GM19397 (cell line): ENCODE data around the gene ATP6V0A1.
"Not testable (repeated sequence)": the region's sequence is repeated elsewhere in the genome, so short reads cannot be mapped to it uniquely, and the experiment has no call there.

Experiments
- ATAC-seq: cut with Tn5 transposase; IDR thresholded peaks from one replicate; pipeline ENCODE4 v1.9.1; 2021; ENCODE audit warnings: mild to moderate bottlenecking, moderate library complexity; ENCODE audit not compliant: unreplicated experiment

The ATP6V0A1 gene

DNA sequence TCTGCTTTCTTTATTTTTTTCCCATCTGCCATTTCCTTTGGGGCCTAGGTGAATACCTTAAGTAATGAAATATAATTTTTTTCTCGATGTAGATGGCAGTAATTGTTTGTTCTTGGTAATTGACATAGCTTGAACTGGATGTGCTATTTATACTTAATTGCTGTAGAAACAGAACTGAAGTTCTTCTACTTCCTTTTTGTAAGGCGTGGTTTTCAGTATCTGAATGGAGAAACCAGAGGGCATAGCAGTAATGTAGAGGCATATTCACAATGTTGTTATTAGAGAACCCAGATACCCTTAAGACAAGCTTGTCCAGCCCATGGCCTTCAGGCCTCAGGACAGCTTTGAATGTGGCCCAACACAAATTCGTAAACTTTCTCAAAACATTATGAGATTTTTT lies 16.4 kb downstream of the ATP6V0A1 start:
- no peak for ATAC-seq

DNA sequence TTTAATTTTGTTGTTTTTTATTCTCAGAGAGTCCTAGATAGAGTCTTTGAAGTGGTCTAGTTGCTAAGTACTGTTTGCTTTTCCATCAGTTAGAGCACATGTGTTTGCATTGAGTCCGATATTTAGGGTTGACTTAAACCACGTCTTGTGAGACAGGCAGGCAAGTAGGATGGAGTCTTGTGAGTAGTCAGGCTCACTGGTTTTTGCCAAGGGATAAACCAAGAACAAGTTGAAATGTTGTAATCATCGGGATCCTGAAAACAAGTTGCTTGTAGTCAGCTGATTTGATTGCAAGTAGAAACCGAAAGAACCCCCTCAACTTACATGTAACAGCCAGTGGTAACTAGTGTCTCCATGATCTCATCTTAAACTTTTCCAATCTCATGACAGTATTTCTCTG lies 17.2 kb downstream of the ATP6V0A1 start:
- ATAC-seq = no peak

DNA sequence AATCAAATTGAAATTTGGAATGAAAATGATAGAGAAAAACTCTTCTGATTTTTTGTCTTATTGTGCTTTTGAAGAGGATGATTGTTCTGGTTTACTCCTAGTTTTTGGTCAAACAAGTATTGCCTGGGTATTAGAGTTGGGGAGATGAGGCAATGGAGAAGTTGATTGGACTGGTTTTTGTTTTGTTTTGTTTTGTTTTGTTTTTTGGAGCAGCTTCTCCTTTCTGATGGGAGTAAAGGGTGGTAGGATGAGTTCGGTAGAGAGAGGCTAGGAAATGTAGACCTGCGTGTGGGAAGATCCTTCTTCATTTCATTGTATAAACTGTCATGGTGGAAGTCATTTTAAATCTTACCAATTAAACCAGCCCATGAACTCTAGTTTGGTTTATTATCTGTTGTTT lies 17.7 kb downstream of the ATP6V0A1 start:
- ATAC-seq = no peak

DNA sequence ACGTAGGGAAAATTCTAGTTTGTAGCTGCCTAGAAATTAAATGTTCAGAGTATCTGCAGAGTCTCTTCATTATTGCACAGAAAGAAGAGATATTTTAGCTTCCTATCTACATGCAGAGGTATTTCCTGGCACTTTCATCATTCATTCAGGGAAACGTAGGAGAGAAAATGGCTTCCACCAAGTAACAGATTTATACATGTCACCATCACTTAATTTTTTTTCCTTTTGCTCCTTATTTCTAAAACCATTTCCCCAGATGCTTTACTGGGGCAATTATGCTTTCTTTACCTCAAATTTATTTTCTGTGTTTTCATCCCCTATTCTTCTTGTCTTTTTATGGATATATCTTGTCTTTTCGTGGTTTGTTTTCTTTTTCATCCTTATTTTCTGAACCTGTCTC lies 18.5 kb downstream of the ATP6V0A1 start:
- ATAC-seq = no peak

DNA sequence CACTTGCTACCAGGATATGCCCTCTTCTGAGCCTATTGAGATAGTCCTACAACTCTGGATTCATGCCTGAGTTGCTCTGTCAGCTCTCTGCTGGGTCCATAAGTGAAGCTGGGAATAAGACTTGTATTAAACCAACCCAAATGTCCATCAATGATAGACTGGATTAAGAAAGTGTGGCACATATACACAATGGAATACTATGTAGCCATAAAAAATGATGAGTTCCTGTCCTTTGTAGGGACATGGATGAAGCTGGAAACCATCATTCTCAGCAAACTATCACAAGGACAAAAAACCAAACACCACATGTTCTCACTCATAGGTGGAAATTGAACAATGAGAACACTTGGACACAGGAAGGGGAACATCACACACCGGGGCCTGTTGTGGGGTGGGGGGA lies 19.1 kb downstream of the ATP6V0A1 start:
- not testable (repeated sequence) for ATAC-seq

DNA sequence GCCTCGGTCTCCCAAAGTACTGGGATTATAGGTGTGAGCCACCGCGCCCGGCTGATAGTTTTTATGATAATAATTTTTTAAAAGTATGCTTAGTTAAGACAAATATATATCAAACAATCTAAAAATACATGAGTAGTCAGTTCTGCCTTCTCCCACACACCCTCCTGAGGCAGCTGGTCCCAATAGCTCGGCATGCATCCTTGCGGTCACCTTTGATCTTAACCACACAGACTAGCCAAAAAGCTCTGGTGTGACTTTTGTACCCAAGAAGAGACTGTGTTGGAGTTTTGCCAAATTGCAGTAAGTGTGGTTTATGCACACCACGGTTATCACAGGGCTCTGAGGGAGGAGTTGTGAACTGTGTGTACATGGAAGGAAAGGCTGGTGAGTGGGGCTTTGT lies 25.6 kb downstream of the ATP6V0A1 start:
- no peak for ATAC-seq

DNA sequence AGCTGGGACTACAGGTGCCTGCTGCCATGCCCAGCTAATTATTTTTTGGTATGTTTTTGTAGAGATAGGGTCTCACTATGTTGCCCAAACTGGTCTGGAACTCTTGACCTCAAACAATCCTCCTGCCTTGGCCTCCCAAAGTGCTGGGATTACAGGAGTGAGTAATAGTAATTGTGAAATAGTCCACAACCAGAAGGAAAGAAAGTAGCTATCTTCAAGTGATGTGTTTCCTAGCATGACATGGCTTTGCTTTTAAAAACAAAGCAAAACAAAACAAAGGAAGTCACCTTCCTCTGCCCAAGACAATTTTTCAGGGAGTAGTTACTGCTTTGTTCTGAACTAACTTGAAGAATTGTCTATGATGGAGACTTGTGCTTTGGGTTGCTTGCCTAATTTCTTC lies 27.0 kb downstream of the ATP6V0A1 start:
- ATAC-seq = no peak

DNA sequence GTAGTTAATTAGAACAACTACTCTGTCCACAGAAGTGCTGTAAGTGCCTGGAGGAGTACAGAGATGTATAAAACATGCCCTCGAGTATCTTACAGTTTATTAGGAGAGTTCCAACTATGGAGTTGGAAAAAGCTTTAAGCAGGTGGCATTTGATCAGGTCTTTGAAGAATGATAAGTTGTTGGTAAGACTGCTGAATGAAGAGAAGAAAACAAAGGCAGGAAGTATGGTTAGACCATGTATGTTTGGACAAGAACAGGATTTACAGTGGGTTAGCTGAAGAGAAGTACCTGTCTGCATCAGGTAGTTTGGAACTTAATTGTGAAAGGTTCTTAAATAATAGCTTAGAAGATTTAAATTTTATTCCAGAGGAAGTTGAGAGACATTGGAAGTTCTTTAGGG lies 29.4 kb downstream of the ATP6V0A1 start:
- no peak for ATAC-seq

DNA sequence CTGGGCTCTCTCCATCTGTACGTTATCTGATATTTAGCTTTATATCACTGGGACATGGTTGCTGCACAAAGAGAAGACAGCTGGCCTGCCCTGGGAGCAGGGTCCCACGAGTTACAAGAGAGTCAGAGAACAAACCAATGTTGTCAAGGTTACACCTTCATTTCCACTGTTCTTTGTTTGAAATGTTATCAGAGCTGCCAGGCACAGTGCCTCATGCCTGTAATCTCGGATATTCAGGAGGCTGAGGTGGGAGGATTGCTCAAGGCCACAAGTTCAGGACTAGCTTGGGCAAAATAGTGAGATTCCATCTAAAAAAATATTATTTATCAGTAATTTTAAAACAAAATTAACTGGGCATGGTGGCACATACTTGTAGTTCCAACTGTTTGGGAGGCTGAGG lies 34.6 kb downstream of the ATP6V0A1 start:
- no peak for ATAC-seq

DNA sequence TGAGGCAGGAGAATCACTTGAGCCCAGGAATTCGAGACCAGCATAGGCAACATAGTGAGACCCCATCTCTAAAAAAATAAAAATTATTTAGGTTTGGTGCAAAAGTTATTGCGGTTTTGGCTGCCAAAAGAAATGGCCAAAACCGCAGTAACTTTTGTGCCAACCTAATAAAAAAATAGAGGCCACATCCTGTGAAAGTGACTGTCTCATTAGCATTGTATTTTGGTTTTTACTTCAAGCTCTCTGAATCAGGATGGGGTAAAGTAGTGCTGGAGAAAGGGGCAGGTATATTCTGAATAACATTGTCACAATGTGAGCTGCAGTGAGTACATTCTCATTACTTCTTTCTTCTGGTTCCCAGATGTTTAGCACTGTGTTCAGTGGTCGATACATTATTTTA lies 36.0 kb downstream of the ATP6V0A1 start:
- no peak for ATAC-seq

DNA sequence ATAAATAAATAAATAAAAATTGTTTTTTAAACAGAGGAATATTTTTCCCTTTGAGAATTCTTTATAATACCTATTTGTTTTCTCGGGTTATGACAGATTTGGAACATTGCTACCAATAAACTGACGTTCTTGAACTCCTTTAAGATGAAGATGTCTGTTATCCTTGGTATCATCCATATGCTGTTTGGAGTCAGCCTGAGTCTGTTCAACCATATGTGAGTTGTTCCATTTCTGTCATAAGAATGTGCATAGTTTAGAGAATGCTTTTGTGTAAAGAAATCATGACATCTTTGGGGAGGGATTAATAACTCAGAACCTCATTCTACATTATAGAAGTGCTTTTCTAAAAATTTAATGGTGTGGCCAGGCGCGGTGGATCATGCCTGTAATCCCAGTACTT lies 40.1 kb downstream of the ATP6V0A1 start:
- ATAC-seq = no peak

DNA sequence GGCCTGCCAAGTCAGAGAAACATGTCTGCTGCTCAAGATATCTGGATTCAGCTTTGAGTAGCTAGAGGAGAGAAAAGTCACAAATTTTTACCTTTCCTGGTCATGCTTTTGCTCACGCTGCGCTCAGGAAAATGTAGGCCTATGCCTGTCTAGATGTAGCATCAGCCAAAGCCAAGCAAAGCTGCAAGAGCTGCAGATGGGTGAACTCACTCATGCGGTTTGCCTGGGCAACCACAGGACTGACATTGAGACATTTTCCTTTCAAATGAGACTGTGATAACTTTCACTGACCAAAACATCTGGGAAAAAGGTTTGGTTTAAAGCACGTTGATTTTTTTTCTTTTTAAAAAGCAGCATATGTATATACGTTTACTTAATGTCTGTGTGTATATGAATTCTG lies 43.4 kb downstream of the ATP6V0A1 start:
- ATAC-seq = no peak

DNA sequence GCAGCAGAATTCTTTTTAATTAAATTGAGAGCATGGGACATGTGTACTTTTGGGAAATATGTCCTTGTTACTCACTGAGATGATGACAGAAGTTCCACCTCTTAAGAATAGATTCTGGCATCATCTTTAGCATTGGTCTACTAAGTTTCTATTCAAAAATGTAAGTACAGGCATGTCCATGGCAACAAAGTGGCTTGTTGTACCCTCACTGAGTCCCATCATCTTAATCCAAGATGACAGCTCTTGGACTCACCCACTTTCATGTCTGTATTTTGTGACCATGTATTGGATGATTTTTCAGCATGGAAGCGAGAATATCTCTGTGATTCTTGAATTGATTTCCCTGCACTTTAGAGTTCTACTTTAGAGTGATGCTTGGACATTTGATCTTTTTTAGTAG lies 44.2 kb downstream of the ATP6V0A1 start:
- no peak for ATAC-seq

DNA sequence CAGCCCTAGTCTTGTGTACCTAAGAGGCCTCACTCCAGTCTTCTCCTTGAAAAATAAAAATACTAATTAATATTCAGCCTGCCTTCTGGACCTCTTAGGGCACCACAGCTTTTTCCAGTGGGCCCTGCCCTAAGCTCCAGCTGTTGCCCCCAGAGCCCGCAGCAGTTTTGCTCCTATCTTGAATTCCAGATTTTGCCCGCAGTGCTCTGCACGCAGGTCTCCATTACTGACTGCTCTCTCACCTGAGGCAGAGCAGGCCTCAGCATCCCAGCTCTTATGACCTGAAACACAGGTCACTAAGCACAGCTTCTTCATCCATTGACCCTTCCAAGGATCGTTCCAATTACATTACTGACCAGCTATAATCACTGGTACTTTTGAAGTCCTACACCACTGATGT lies 49.0 kb downstream of the ATP6V0A1 start:
- ATAC-seq = no peak

DNA sequence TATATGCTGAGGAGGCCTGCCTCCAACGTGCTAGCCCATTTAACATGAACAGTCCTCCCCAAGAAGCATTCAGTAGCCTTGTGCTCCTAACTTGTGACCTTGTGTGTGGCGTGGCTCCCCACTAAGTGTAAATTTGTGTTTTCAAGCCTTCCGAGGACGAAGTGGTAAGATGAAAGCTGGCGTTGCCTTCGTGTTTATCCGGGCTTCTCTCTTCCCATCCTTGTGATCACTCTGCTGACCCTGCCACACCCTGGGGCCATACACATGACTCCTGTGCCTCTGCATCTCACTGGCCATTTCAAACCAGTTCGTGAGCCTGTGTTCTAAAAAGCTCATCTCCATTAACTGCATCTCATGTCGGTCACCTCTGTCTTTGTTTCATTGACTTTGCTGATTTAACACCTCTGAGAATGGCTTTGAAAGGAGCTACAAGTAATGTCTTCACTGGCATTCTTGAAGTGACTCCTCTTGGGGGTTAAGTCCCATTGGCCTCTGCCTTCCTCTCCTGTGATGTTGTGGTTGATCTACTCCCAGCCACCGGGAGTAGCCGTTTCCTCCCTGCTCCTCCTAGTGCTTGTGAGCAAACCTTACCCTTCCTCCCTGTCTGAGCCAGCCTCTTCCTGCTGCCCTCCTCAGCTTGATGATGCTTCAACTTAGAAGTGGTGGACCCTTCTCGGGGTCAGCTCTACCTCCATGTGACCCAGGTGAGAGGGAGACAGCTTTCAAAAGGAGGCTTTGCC lies 49.9 kb downstream of the ATP6V0A1 start:
- ATAC-seq = no peak

DNA sequence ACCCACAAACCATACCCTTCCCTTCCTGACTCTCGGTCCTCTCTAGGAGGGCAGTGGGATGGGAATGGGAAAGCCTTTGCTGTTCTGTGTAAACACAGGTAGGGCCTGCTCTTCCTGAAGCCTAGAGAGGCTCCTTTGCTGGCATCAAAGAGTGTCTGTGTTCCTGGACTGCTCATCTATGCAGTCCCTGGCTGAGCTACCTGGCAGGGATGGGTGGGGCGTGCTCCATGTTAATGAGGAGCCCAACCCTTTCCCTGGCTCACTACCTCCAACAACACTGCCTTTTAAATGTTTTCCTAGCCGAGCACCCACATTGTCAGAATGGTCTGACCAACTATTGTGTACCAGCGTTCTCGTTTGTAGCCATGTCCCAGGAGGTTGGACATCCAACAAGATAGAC lies 50.7 kb downstream of the ATP6V0A1 start:
- no peak for ATAC-seq

DNA sequence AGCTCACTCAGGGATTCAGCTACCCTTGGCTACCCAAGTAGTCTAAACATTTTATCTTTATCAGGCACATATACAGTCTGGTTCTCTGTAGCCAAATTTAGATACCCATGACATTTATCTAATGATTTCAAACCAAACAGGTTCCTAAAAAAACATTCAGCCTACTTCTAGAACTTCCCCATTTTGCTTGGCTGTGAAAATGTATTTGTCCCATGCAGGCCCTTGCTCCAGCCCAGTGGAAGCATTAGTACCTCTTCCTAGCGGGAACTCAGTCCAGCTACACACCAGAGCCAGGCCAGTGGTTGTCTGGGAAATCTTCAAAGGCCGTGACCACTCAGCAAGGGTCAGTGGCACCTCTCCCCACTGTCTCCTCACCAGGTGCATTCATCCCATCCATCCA lies 51.2 kb downstream of the ATP6V0A1 start:
- ATAC-seq = no peak

DNA sequence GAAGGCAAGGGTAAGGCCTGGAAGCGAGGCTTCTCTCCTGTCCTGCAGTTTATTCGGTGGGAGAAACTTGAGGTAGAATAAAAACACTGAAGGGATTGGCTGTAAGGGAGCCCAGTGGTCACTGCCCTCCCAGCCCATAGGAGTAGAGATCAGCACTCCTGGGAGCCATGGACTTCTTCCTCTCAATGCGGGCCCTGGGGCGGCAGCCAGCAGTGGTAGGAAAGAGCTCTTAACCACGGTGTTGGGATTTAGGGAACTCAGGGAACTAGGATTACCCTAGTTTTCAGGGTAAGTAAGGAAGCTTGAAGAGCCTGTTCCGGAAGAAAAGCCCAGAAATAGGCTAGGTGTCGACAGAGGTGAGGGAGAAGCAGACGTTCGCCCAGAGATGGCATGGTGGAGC lies 53.6 kb downstream of the ATP6V0A1 start:
- ATAC-seq = no peak

DNA sequence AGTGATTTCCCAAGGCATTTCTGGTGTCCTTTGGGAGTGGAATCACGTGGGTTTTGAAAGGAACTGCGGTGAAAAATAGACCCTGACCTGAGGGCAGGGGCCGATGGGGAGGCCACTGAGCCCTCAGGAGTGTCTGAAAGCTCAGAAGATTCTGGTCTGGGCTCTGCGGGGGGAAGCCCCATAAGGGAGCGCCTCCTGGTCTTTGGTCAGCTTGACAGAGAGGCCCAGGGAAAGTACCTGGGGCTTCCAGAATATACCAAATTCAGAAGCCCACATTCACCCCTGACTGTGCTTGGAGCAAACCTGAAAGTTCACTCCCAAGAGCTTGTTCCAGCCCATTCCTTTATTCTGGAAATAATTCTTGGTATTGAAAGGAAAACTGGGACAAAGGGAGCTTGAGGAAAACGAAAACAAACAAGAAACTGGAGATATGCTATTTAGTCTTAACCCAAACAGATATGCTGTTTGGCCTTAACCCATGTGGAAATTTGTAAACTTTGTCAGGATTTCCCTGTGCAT lies 54.1 kb downstream of the ATP6V0A1 start:
- no peak for ATAC-seq

DNA sequence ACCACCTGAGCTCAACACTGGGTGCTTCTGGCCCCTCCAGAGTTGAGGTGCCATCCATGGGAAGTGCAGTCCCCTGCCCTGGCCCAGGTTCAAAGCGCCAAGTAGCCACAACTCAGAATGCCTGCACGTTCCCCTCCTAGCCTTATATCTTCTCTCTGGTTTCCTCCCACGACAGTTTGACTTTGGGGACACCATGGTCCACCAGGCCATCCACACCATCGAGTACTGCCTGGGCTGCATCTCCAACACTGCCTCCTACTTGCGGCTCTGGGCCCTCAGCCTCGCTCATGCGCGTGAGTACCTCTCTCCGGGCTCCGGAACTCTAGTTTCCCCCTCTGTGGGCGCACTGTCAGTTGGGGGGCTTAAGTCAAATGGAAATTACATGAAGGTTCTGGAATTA lies 55.0 kb downstream of the ATP6V0A1 start:
- ATAC-seq = no peak

DNA sequence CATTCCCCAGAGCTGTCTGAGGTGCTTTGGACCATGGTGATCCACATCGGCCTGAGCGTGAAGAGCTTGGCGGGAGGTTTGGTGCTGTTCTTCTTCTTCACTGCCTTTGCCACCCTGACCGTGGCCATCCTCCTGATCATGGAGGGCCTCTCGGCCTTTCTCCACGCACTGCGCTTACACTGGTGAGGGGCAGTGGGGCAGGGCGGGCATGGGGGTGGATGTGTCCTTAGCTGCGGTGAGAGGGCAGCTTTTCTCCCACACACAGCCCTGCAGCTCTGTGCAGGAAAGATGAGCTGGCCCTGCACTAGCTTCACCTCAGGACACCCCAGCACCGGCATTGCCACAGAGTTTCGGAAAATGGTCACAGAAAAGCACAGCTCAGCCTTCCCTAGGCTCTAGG lies 55.6 kb downstream of the ATP6V0A1 start:
- ATAC-seq = no peak

DNA sequence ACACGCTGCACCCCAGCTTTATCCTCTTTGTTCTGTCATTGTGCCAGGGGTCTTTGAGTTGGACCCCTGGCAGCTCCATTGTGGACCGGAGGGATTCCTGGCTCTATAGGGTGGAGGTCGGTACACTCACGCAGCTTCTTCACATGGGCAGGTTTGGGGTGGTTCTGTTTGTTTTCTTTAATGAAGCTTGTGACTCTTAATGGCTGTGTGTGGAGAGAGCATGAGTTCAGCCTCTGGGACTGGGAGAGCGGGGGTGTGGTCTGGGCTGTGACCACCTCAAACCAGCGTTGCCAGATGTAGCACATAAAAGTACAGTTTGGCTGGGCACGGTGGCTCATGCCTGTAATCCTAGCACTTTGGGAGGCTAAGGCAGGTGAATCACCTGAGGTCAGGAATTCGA lies 56.2 kb downstream of the ATP6V0A1 start:
- no peak for ATAC-seq

DNA sequence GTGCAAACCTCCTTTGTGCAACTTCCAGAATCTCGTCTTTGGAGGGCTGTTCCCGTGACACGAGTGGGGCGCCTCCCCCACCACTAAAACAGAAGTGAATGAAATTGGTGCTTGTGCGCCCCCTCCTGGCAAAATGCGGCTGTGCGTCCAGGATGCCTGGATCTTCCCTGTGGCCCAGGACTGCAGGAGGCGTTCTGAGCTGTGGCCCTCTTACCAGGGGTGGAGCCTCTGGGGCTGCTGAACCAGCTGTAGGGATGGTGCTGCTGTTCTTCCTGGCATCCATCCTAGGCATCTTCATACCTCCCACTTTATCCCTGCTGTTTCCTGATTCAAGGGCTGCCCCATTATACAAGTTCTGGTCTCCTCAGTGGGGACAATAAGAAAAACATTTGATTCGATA lies 58.8 kb downstream of the ATP6V0A1 start:
- ATAC-seq = no peak
